Osteocyte (in vitro differentiated cells): Measurements from ENCODE around the gene MUC4. TPM values are rescaled to one million over a fixed set of nuclear protein-coding genes. Genes with fewer than 3 reads are reported as not detected.
"Not testable (repeated sequence)": the region's sequence is repeated elsewhere in the genome, so short reads cannot be mapped to it uniquely, and the experiment has no call there.

ENCODE experiments used
- DNase-seq: peaks from one replicate; pipeline ENCODE4 v3.0.0; 2021; ENCODE audit warnings: mixed read lengths; ENCODE audit not compliant: unreplicated experiment; ENCODE audit errors: extremely low spot score
- H3K27ac Mint-ChIP-seq: one replicate; pipeline ENCODE4 v1.8.0; 2021; ENCODE audit warnings: mild to moderate bottlenecking, mixed read lengths; ENCODE audit not compliant: unreplicated experiment
- H3K27me3 Mint-ChIP-seq: one replicate; pipeline ENCODE4 v1.8.0; 2021; ENCODE audit warnings: mixed read lengths; ENCODE audit not compliant: unreplicated experiment
- H3K36me3 Mint-ChIP-seq: one replicate; pipeline ENCODE4 v1.8.0; 2021; ENCODE audit warnings: mixed read lengths; ENCODE audit not compliant: unreplicated experiment
- H3K4me1 Mint-ChIP-seq: one replicate; pipeline ENCODE4 v1.8.0; 2021; ENCODE audit warnings: mixed read lengths; ENCODE audit not compliant: unreplicated experiment
- H3K4me3 Mint-ChIP-seq: one replicate; pipeline ENCODE4 v1.8.0; 2021; ENCODE audit warnings: mild to moderate bottlenecking, moderate library complexity, mixed read lengths; ENCODE audit not compliant: unreplicated experiment
- H3K9me3 Mint-ChIP-seq: one replicate; pipeline ENCODE4 v1.8.0; 2021; ENCODE audit warnings: mixed read lengths; ENCODE audit not compliant: unreplicated experiment
- CTCF ChIP-seq: fragments of 200-600 bp; sonication (generic); IDR thresholded peaks from 2 replicates; pipeline ENCODE4 v1.5.0; 2021; ENCODE audit warnings: antibody characterized with exemption, mild to moderate bottlenecking, moderate library complexity
- total RNA-seq: library from RNA; stranded (reverse); gene quantifications from 2 replicates; pipeline ENCODE4 v1.2.1, GENCODE V29; 2021

Gene MUC4
- total RNA-seq, 1 donor from 2014 or later: not detected

DNA sequence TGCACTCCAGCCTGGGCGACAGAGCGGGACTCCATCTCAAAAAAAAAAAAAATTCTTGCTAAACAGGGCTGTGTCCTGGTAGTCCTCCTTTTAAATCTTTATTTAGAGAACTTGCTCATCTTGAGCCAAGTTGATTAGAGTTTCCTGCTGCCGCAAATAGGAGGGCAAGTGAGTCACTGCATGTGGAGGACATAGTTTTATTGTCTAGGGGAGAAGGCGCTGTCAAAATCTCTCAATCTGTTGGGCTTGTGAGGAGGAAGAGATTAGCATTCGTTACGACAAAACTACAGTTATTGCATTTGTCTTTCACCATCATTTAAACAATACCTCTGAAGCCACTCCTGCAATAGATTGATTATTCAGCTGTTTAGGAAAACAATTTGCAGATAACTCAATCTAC is 11.5 kb downstream of the MUC4 start:
- no peaks in the 10 kb centered on the region for H3K36me3 Mint-ChIP-seq
- no peak overlapping the region for H3K27ac Mint-ChIP-seq
- H3K4me1 Mint-ChIP-seq: peaks cover 4% of the 10 kb centered on the region
- no peak for DNase-seq
- no peak for TF ChIP-seq CTCF
- H3K4me3 Mint-ChIP-seq: no peak overlapping the region
- peaks cover 56% of the 10 kb centered on the region for H3K27me3 Mint-ChIP-seq
- H3K9me3 Mint-ChIP-seq: no peaks in the 10 kb centered on the region

GRCh38 chr3:195796795-195797194 is 14.9 kb downstream of the MUC4 start:
- DNase-seq: no peak
- Mint-ChIP-seq H3K27ac (no peak overlapping the region), H3K36me3 (no peaks in the 10 kb centered on the region), H3K9me3 (no peaks in the 10 kb centered on the region), H3K4me3 (no peak overlapping the region), H3K4me1 (no peaks in the 10 kb centered on the region), H3K27me3 (peaks cover 45% of the 10 kb centered on the region)
- TF ChIP-seq CTCF: no peak

DNA sequence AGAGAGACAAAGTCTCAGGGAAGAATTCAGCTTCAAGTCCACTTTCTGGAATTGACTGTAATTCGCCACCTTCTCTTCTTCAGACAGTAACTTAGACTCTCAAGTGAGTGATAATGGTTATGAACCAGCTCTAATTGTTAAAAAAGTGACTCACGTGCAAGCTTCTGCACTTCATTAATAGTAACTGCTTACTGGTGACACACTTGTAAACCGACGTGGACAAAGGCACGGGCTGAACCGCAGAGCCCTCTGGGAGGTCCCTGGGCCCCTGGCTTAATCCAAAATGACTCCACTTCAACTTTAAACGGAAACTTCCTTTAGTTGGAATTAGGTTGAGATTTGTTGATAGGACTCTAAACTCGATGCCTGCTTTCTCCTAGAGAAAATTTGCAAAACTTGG is 17.0 kb downstream of the MUC4 start:
- Mint-ChIP-seq H3K4me3 (no peak overlapping the region), H3K27me3 (peaks cover 43% of the 10 kb centered on the region), H3K36me3 (no peaks in the 10 kb centered on the region), H3K27ac (no peak overlapping the region), H3K4me1 (no peaks in the 10 kb centered on the region), H3K9me3 (peaks cover 6% of the 10 kb centered on the region)
- no peak for DNase-seq
- no peak for TF ChIP-seq CTCF

- not testable (repeated sequence) for H3K27ac Mint-ChIP-seq, H3K4me3 Mint-ChIP-seq, DNase-seq, H3K36me3 Mint-ChIP-seq, H3K4me1 Mint-ChIP-seq, H3K9me3 Mint-ChIP-seq
- H3K27me3 Mint-ChIP-seq: peaks cover 46% of the 10 kb centered on the region
Observed at GRCh38 chr3:195792621-195793020, 19.1 kb downstream of the MUC4 start.

- Mint-ChIP-seq H3K27me3 (peaks cover 38% of the 10 kb centered on the region), H3K4me1 (no peaks in the 10 kb centered on the region), H3K36me3 (no peaks in the 10 kb centered on the region), H3K27ac (no peak overlapping the region), H3K4me3 (no peak overlapping the region), H3K9me3 (peaks cover 13% of the 10 kb centered on the region)
- TF ChIP-seq CTCF: no peak
- no peak for DNase-seq
Observed at GRCh38 chr3:195790901-195791300, 20.8 kb downstream of the MUC4 start.
